ENCODE results near the gene CACNA2D3.

GRCh38 chr3:54826251-54826691 is 703.9 kb downstream of the CACNA2D3 start:
- no peak for TF ChIP-seq POLR2AphosphoS5 (IDR thresholded peaks at IDR 0.05; ENCODE audit: low read depth, low read length)
- no peak for TF ChIP-seq TAF1 (IDR thresholded peaks at IDR 0.05; ENCODE audit: borderline replicate concordance, insufficient read depth, low read length)
- TF ChIP-seq REST (IDR thresholded peaks at IDR 0.05; ENCODE audit: insufficient read depth in 1 of 2, low read depth in 2 of 2, low read length in 2 of 2), result no peak
